ENCODE data around the gene SORCS3.

SORCS3 gene

DNA sequence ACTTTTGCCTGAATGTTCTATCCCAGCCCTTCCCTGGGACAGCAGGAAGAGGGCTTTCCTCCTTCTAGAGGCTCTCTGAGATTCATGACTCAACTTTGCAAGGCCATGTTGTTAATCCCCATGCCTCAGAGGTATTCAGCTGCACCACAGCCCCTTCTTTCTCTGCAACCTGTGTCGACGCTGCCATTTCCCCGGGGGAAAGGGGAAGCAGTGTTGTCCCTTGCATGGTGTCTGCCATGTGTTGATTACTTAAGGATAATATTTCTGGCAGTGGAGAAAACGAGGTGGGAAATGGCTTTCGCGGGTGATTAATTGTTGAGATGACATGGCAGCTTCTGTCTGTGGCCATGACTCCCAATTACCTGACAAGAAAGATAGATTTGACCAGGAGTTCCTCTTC lies 133.1 kb downstream of the SORCS3 start:
- TF ChIP-seq, protein P1, sequence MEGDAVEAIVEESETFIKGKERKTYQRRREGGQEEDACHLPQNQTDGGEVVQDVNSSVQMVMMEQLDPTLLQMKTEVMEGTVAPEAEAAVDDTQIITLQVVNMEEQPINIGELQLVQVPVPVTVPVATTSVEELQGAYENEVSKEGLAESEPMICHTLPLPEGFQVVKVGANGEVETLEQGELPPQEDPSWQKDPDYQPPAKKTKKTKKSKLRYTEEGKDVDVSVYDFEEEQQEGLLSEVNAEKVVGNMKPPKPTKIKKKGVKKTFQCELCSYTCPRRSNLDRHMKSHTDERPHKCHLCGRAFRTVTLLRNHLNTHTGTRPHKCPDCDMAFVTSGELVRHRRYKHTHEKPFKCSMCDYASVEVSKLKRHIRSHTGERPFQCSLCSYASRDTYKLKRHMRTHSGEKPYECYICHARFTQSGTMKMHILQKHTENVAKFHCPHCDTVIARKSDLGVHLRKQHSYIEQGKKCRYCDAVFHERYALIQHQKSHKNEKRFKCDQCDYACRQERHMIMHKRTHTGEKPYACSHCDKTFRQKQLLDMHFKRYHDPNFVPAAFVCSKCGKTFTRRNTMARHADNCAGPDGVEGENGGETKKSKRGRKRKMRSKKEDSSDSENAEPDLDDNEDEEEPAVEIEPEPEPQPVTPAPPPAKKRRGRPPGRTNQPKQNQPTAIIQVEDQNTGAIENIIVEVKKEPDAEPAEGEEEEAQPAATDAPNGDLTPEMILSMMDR (IDR thresholded peaks at IDR 0.05; ENCODE audit: low read depth, low read length): no peak
- in situ Hi-C loops (cut with HindIII; ENCODE audit: low sequenced_read_pairs): no loop called here
- no peak for DNase-seq (ENCODE audit: low read depth, low spot score)
- H3K4me3 ChIP-seq (ENCODE audit: low read depth, low read length): no peak overlapping the region

DNA sequence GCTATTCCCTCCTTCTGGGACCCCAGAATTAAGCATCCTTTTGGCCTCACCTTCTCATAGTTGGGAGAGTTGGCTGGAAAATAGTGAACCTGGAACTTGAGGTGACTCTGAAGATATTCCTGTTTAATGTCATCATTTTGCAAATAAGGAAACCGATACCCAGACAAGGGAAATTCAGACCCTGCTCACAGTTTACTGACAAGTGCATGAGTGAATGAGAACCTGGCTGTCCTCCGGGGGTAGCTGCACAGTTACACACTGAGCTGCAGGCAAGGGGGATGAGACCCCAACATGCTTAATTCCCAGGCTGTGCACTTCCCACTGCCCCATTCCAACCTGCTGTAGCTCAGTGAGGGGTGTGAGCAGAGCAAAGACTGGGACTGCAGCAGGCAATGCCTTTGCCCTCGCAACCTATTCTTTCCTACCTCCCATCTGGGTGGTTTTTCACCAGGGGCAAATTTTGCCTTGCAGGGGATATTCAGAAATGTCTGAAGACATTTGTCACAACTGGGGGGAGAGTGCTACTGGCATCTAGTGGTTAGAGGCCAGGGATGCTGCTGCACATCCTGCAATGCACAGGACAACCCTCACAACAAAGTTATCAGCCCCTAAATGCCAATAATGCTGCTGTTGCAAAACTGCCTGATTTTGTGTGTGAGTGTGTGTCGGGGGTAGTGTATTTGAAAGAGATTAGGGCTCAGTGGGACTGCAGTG lies 136.2 kb downstream of the SORCS3 start:
- DNase-seq (ENCODE audit: low read depth, low spot score): no peak
- TF ChIP-seq, protein P1 (IDR thresholded peaks at IDR 0.05; ENCODE audit: low read depth, low read length): no peak
- in situ Hi-C loops (cut with HindIII; ENCODE audit: low sequenced_read_pairs): no loop called here
- H3K4me3 ChIP-seq (ENCODE audit: low read depth, low read length): no peak overlapping the region

DNA sequence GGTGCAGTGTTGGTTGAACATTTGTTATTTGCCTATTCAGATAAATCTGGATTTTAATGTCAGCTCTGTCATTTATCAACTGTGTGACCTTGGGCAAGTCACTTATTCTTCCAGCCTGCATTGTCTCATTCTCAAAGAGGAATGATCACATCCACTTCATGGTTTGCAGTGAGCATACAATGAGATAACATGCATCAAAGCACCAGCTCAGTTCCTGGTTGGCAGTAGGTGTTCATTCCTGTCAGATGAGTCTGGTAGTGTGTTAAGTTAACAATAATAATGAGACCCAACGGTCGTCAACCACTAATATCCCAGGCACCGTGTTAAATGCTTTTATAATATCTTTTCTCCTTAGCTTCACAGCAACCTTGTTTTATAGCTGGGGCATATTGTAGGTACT lies 137.3 kb downstream of the SORCS3 start:
- H3K4me3 ChIP-seq (ENCODE audit: low read depth, low read length): no peak overlapping the region
- DNase-seq (ENCODE audit: low read depth, low spot score): no peak
- TF ChIP-seq, protein P1 (IDR thresholded peaks at IDR 0.05; ENCODE audit: low read depth, low read length): no peak
- in situ Hi-C loops (cut with HindIII; ENCODE audit: low sequenced_read_pairs): no loop called here

DNA sequence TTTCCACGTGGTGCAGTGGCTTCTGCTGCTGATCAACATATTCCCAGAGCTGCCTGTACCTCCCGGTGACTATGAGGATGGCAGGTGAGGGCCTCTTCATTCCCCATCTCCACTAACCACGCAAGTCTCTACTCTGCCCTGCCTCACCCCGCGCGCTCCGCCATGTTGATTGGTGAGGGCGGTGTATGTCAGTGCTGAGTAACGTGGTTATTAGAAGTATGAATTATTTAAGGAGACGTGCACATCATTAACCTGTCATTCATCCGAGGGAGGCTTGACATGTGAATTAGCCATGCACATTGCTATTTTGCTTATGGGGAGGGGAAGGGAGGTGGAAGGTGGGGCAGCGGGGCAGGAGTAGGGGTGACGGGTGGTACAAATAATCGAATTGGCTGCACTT lies 138.6 kb downstream of the SORCS3 start:
- in situ Hi-C loops (cut with HindIII; ENCODE audit: low sequenced_read_pairs): no loop called here
- DNase-seq (ENCODE audit: low read depth, low spot score): no peak
- TF ChIP-seq, protein P1 (IDR thresholded peaks at IDR 0.05; ENCODE audit: low read depth, low read length): no peak
- no peak overlapping the region for H3K4me3 ChIP-seq (ENCODE audit: low read depth, low read length)

DNA sequence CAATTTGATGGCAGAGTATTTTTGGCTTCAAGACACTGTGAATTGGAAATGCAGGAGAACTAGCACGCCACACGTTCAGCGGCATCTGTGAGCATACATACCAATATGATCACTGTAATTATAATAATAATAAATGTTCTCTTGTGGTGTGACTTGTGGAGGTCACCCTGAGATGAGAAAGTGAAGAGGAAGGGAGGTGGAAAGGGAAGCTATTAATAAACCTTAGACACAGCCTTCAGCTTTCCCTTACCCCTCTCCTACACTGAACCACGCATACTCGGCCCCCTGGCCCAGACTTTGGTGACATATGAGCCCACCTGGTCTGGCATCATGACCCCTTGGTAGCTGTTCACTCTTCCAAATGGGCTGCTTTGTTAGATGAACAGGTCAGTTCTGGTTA lies 139.1 kb downstream of the SORCS3 start:
- TF ChIP-seq, protein P1 (IDR thresholded peaks at IDR 0.05; ENCODE audit: low read depth, low read length): no peak
- DNase-seq (ENCODE audit: low read depth, low spot score): no peak
- no peak overlapping the region for H3K4me3 ChIP-seq (ENCODE audit: low read depth, low read length)
- in situ Hi-C loops (cut with HindIII; ENCODE audit: low sequenced_read_pairs): no loop called here

DNA sequence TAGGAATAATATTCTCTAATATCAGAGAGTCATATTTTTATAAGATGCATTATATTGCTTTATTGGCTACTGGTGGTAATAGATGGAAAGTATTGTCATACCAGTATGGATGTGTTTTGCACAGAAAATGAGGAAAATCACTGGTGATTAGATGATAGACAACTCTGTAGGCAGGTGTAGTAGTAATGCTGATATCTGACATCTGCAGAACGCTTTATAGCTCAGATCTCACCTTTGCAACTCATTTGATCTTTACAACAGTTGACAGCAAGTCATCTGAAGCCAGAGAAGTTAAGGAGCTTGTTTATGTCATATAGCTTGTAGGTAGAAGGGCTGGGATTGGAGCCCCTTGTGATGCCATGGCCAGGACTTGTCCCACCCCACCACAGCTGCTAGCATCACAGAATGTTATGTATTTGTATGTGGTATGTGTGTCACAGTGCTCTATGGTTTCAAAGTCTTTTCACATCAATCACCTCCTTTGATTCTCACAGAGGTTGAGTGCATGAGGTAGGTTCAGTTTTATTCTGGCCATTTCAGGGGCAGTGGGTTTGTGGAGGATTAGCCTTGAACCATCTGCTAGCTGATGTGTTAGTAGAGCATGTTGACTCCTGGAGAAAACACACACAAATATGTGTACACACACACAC lies 140.0 kb downstream of the SORCS3 start:
- no peak for DNase-seq (ENCODE audit: low read depth, low spot score)
- no peak overlapping the region for H3K4me3 ChIP-seq (ENCODE audit: low read depth, low read length)
- TF ChIP-seq, protein P1 (IDR thresholded peaks at IDR 0.05; ENCODE audit: low read depth, low read length): no peak
- in situ Hi-C loops (cut with HindIII; ENCODE audit: low sequenced_read_pairs): no loop called here

All from astrocyte of the spinal cord (primary cell).